Gastroesophageal sphincter (tissue), 4 donors: ENCODE results near the gene KRT15. TPM values are rescaled to one million over a fixed set of nuclear protein-coding genes. Genes with fewer than 3 reads are reported as not detected.
A peak's percentile ranks its signal among the peaks of the same experiment; 100 is the strongest.

Experiments used
- ATAC-seq: fragments of 150-250 bp; one replicate; pipeline ENCODE4 v1.9.1; 2016; ENCODE audit warnings: mild to moderate bottlenecking, moderate library complexity
- H3K27ac ChIP-seq, 4 donors: fragments of 200-600 bp; sonication (generic) in 3 of 4; 1 replicate in 3 of 4; 2 replicates in 1 of 4; pipeline ENCODE4 v1.5.1; 2016 to 2019
- H3K27me3 ChIP-seq: fragments of 200-600 bp; sonication (generic); one replicate; pipeline ENCODE4 v1.5.1; 2019
- H3K36me3 ChIP-seq, 2 donors: fragments of 200-600 bp; sonication (generic); one replicate each; pipeline ENCODE4 v1.5.1; 2019; ENCODE audit warnings: control low read depth in 1 of 2
- H3K4me1 ChIP-seq, 3 donors: fragments of 200-600 bp; sonication (generic); 1 replicate in 2 of 3; 2 replicates in 1 of 3; pipeline ENCODE4 v1.5.1; 2016 to 2019; ENCODE audit warnings: control low read depth in 2 of 3
- H3K4me3 ChIP-seq, 2 donors: fragments of 200-600 bp; sonication (generic); one replicate each; pipeline ENCODE4 v1.5.1; 2019; ENCODE audit warnings: mild to moderate bottlenecking in 1 of 2, moderate library complexity in 1 of 2
- H3K9me3 ChIP-seq, 3 donors: fragments of 200-600 bp; sonication (generic); one replicate each; pipeline ENCODE4 v1.5.1; 2017 to 2019; ENCODE audit warnings: control low read depth in 2 of 3
- EP300 ChIP-seq: sonication (generic); formaldehyde crosslinking; IDR thresholded peaks from one replicate; pipeline ENCODE4 v1.6.1; 2017; ENCODE audit warnings: antibody characterized with exemption, mild to moderate bottlenecking
- POLR2A ChIP-seq, 2 donors: fragments of 450-650 bp; IDR thresholded peaks; one replicate each; pipeline ENCODE4 v1.6.1; 2017; ENCODE audit warnings: antibody characterized with exemption in 2 of 2, mild to moderate bottlenecking in 2 of 2, moderate library complexity in 1 of 2
- POLR2AphosphoS5 ChIP-seq: sonication (generic); formaldehyde crosslinking; IDR thresholded peaks from one replicate; pipeline ENCODE4 v1.6.1; 2017; ENCODE audit warnings: antibody characterized with exemption
- WGBS, 2 donors: methylation state at CpG; one replicate each; pipeline ENCODE4 v1.1.5; 2018; ENCODE audit warnings: low coverage in 1 of 2; 5-methylcytosine and 5-hydroxymethylcytosine counted together
- total RNA-seq, 4 donors: library from RNA; depleted of rRNA; stranded (reverse); fragments of >200 nt; gene quantifications; one replicate each; pipeline ENCODE4 v1.1.0, GENCODE V29; 2016
- TF ChIP-seq, protein P1 (sequence below), 4 experiments: fragments of 200-600 bp in 2 of 4; fragments of 450-650 bp in 2 of 4; sonication (generic) in 1 of 4; IDR thresholded peaks; one replicate each; pipeline ENCODE4 v1.5.1; 2017 to 2019; ENCODE audit warnings: antibody characterized with exemption in 4 of 4, mild to moderate bottlenecking in 2 of 4, moderate library complexity in 2 of 4

The KRT15 gene
- total RNA-seq, 4 donors from 2014 or later, result 1.2 to 129 (median 4.2) TPM

DNA sequence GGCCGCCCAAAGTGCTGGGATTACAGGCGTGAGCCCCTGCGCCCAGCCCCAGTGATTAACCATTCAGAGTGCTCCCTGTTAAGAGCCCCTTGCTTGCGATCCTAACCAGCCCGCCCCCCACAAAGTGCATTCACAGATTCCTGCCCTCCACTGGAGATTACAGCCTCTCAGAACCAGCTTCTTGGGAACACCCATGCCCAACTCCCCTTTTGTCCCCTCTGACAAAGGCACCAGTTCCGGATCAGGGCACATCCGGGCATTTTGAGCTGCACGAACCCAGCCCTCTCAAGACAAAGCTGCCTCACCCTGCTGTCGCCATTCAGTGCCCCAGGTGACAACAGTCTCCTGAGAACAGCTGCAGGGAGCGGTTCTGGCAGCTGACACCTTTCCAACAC lies 10.3 kb upstream of the KRT15 start:
- H3K27ac ChIP-seq, result no peak overlapping the region

DNA sequence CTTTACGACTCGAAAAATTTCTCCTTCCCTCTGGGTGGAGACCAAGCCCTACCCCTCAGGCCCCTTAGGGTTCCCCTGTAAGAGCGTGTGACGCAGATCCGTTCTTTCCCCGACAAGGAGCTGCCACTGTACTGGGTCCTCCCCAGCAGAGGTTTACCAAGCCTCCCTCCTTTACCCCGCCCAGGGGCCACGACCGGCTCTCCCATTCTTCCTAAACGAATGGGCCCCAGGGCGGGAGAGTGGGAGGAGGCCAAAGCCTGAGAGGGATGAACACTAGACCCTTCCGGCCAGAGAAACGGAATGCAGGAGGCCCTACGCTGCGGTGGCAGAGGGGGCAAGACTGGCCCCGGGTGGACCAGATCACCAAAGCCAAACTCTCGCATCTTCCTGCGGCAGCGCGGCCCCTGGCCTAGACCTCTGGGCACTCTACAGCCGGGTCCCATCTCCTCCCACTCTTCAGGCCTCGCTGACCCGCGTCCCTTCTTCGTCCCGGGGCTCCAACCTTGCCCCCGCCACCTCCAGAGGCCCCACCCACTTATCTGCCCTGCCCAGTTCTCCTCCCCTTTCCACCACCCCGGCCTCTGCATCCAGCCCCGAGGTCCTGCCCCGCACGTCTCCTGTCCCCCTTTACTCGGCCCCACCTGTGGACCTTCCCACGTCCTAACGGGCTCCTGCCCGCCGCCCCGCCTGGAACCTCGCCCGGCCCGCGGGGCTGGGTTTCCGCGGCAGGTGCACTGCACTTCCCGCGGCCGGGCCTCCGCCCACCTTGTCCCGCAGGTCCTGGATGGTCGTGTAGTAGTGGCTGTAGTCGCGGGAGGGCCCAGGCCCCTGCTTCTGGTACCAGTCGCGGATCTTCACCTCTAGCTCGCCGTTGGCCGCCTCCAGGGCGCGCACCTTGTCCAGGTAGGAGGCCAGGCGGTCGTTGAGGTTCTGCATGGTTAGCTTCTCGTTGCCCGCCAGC lies 8.7 kb upstream of the KRT15 start:
- peaks cover 0 to 13% (median 9%) of the 10 kb centered on the region in 3 donors for H3K4me1 ChIP-seq
- no peaks in the 10 kb centered on the region for H3K36me3 ChIP-seq
- peak overlapping the region in 1 of 2 donors; percentile 37 for H3K4me3 ChIP-seq
- no peak for ATAC-seq
- TF ChIP-seq, protein P1, sequence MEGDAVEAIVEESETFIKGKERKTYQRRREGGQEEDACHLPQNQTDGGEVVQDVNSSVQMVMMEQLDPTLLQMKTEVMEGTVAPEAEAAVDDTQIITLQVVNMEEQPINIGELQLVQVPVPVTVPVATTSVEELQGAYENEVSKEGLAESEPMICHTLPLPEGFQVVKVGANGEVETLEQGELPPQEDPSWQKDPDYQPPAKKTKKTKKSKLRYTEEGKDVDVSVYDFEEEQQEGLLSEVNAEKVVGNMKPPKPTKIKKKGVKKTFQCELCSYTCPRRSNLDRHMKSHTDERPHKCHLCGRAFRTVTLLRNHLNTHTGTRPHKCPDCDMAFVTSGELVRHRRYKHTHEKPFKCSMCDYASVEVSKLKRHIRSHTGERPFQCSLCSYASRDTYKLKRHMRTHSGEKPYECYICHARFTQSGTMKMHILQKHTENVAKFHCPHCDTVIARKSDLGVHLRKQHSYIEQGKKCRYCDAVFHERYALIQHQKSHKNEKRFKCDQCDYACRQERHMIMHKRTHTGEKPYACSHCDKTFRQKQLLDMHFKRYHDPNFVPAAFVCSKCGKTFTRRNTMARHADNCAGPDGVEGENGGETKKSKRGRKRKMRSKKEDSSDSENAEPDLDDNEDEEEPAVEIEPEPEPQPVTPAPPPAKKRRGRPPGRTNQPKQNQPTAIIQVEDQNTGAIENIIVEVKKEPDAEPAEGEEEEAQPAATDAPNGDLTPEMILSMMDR (IDR thresholded peaks at IDR 0.05), result no peak
- H3K27me3 ChIP-seq, result peaks cover 67% of the 10 kb centered on the region
- no peak overlapping the region for H3K27ac ChIP-seq
- no peaks in the 10 kb centered on the region for H3K9me3 ChIP-seq
- WGBS, 2 donors, result 13 to 28% methylated on average over 7 to 19 of the region's 62 CpGs

More for the DNA sequence above, 10.3 kb upstream of the KRT15 start:
- Histone ChIP-seq H3K9me3 (no peaks in the 10 kb centered on the region), H3K27me3 (peaks cover 76% of the 10 kb centered on the region), H3K36me3 (no peaks in the 10 kb centered on the region), H3K4me3 (no peak overlapping the region), H3K4me1 (peaks cover 0 to 13% (median 9%) of the 10 kb centered on the region in 3 donors)
- ATAC-seq, result no peak
- TF ChIP-seq, protein P1 (IDR thresholded peaks at IDR 0.05), result no peak
- TF ChIP-seq POLR2A (IDR thresholded peaks at IDR 0.05) (no peak), POLR2AphosphoS5 (no peak), EP300 (no peak)
- WGBS, 2 donors, result 80 to 84% methylated on average over 2 to 4 of the region's 10 CpGs

DNA sequence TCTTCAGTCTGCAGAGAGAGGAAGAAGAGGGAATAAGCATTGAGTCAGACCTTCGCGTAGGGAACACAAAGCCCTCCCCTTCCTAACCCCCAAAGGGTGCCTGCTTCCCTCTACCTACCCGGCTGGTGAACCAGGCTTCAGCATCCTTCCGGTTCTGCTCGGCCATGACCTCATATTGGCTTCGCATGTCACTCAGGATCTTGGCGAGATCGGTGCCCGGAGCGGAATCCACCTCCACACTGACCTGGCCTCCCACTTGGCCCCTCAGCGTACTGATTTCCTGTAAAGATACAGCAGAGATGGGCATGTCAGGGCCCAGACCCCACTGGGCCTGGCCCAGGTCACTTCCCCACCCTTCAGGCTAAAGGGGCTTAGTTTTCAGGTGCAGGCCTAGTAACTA lies 5.6 kb upstream of the KRT15 start:
- no peak overlapping the region for H3K4me3 ChIP-seq
- no peak for ATAC-seq

DNA sequence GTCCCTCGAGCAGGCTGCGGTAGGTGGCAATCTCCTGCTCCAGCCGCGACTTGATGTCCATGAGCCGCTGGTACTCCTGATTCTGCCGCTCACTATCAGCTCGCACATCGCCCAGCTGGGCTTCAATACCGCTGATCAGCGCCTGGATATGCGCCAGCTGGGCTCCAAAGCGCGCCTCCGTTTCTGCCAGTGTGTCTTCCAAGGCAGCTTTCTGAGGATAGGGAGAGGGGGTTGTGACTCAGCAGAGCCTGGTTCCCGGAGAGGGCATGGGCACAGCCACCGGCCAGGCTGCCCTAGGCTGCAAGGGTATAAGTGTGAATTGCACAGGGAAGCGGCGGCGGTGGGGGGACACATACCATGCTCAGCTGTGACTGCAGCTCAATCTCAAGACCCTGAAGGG lies 5.1 kb upstream of the KRT15 start:
- TF ChIP-seq, protein P1 (IDR thresholded peaks at IDR 0.05), result no peak
- TF ChIP-seq EP300 (no peak), POLR2A (IDR thresholded peaks at IDR 0.05) (no peak), POLR2AphosphoS5 (no peak)
- Histone ChIP-seq H3K4me1 (peaks cover 0 to 13% (median 9%) of the 10 kb centered on the region in 3 donors), H3K4me3 (no peak overlapping the region), H3K27ac (no peak overlapping the region), H3K36me3 (no peaks in the 10 kb centered on the region), H3K27me3 (peaks cover 47% of the 10 kb centered on the region), H3K9me3 (no peaks in the 10 kb centered on the region)
- no peak for ATAC-seq
- WGBS, 2 donors, result 63% methylated on average over 10 of the region's 19 CpGs; no CpG with 5 or more reads in 1 of the 2 donors

More for the DNA sequence above, 5.6 kb upstream of the KRT15 start:
- H3K27ac ChIP-seq, result no peak overlapping the region
- H3K4me1 ChIP-seq, result peaks cover 0 to 13% (median 9%) of the 10 kb centered on the region in 3 donors
- WGBS, 2 donors, result 90% methylated on average over 2 of the region's 11 CpGs; no CpG with 5 or more reads in 1 of the 2 donors
- no peaks in the 10 kb centered on the region for H3K9me3 ChIP-seq
- TF ChIP-seq POLR2A (IDR thresholded peaks at IDR 0.05) (no peak), EP300 (no peak), POLR2AphosphoS5 (no peak)
- TF ChIP-seq, protein P1 (IDR thresholded peaks at IDR 0.05), result no peak
- H3K36me3 ChIP-seq, result no peaks in the 10 kb centered on the region
- H3K27me3 ChIP-seq, result peaks cover 52% of the 10 kb centered on the region

DNA sequence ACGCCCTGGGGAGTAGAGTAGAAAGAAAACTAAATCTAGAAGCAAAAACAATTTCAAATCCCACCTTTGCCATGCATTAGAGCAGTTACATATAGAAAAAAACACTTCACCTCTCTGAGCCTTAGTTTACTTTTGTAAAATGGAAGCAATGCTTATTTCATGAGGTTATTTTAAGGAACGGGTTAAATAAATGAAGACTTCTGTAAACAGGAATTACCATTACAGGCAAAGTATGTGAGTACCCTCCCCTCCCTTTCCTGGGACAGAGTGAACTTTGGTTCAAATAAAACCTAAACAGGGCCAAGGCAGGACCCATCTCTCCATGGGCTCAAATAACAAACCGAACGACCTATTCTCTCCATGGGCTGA lies 4.5 kb upstream of the KRT15 start:
- TF ChIP-seq POLR2A (IDR thresholded peaks at IDR 0.05) (no peak), EP300 (no peak), POLR2AphosphoS5 (no peak)
- TF ChIP-seq, protein P1 (IDR thresholded peaks at IDR 0.05), result no peak
- Histone ChIP-seq H3K27ac (no peak overlapping the region), H3K4me1 (peaks cover 0 to 10% (median 7%) of the 10 kb centered on the region in 3 donors), H3K4me3 (no peak overlapping the region), H3K27me3 (peaks cover 42% of the 10 kb centered on the region), H3K9me3 (no peaks in the 10 kb centered on the region), H3K36me3 (no peaks in the 10 kb centered on the region)
- 28 to 65% methylated on average over 4 of the region's 4 CpGs for WGBS, 2 donors
- no peak for ATAC-seq
